ENCODE measurements around the gene SARDH. TPM values are rescaled to one million over a fixed set of nuclear protein-coding genes. Genes with fewer than 3 reads are reported as not detected.

Gene SARDH
- total and polyA plus RNA-seq, 2 of the 8 experiments (the other 6 are each of a cell fraction or from before 2014, with no cell fraction given) = 6.4 to 7.4 TPM

- TF ChIP-seq POU5F1 (IDR thresholded peaks at IDR 0.05; ENCODE audit: low read depth, low read length) (no peak), RXRA (IDR thresholded peaks at IDR 0.05; ENCODE audit: insufficient read depth, low read depth, low read length) (no peak), KDM1A (IDR thresholded peaks at IDR 0.05; ENCODE audit: borderline replicate concordance, low read length) (no peak), CHD2 (IDR thresholded peaks at IDR 0.05; ENCODE audit: low read length) (no peak), SRF (IDR thresholded peaks at IDR 0.05; ENCODE audit: low read depth, low read length) (no peak), JUN (IDR thresholded peaks at IDR 0.05; ENCODE audit: low read depth, low read length) (no peak), BACH1 (IDR thresholded peaks at IDR 0.05; ENCODE audit: low read length) (no peak), CBX8 (IDR thresholded peaks at IDR 0.05; ENCODE audit: borderline replicate concordance, low read depth, low read length) (no peak)
These were observed 24.5 kb upstream of the SARDH start (continued) for GRCh38 chr9:133762488-133763271.
